Thymus (tissue), 11 donors: ENCODE data around the gene RUNX3. TPM values are rescaled to one million over a fixed set of nuclear protein-coding genes. Genes with fewer than 3 reads are reported as not detected.

Experiments
- DNase-seq, 9 donors: peaks; one replicate each; pipeline ENCODE4 v3.0.0-alpha.2; 2013; ENCODE audit warnings: low spot score in 9 of 9, low read depth in 6 of 9, missing footprints in 1 of 9
- H3K27ac ChIP-seq, 2 donors: one replicate each; pipeline ENCODE4 v1.5.1; 2013; ENCODE audit warnings: control low read depth in 1 of 2, low read depth in 1 of 2, low read length in 1 of 2, mild to moderate bottlenecking in 1 of 2, moderate library complexity in 1 of 2
- H3K27me3 ChIP-seq, 2 donors: one replicate each; pipeline ENCODE4 v1.5.1; 2013; ENCODE audit warnings: low read length in 1 of 2; ENCODE audit not compliant: control insufficient read depth in 2 of 2, insufficient read depth in 1 of 2
- H3K36me3 ChIP-seq, 2 donors: one replicate each; pipeline ENCODE4 v1.5.1; 2013; ENCODE audit warnings: low read length in 1 of 2, mild to moderate bottlenecking in 1 of 2, moderate library complexity in 1 of 2; ENCODE audit not compliant: control insufficient read depth in 2 of 2, insufficient read depth in 2 of 2
- H3K4me1 ChIP-seq, 2 donors: one replicate each; pipeline ENCODE4 v1.5.1; 2013; ENCODE audit warnings: low read length in 2 of 2; ENCODE audit not compliant: control insufficient read depth in 2 of 2, insufficient read depth in 2 of 2
- H3K4me3 ChIP-seq, 2 donors: one replicate each; pipeline ENCODE4 v1.5.1; 2013; ENCODE audit warnings: low read length in 2 of 2, control low read depth in 1 of 2, mild to moderate bottlenecking in 1 of 2
- H3K9me3 ChIP-seq, 2 donors: one replicate each; pipeline ENCODE4 v1.5.1; 2013; ENCODE audit warnings: low read length in 1 of 2, mild to moderate bottlenecking in 1 of 2; ENCODE audit not compliant: control insufficient read depth in 2 of 2, insufficient read depth in 1 of 2
- WGBS: extraction: QIAGEN DNeasy Blood & Tissue Kit; methylation state at CpG from one replicate; pipeline ENCODE4 v1.1.7; 2013; 5-methylcytosine and 5-hydroxymethylcytosine counted together
- polyA plus RNA-seq: library from polyadenylated mRNA; stranded (reverse); fragments of 200-250 nt; gene quantifications from one replicate; pipeline ENCODE4 v1.2.3, GENCODE V29; 2013
- total RNA-seq: library from RNA; stranded (reverse); fragments of 120-200 nt; gene quantifications from one replicate; pipeline ENCODE4 v1.2.4, GENCODE V29; 2013
- donor health status: healthy.

Gene RUNX3
- total and polyA plus RNA-seq, 2 donors = 4.9 to 13.6 TPM

DNA sequence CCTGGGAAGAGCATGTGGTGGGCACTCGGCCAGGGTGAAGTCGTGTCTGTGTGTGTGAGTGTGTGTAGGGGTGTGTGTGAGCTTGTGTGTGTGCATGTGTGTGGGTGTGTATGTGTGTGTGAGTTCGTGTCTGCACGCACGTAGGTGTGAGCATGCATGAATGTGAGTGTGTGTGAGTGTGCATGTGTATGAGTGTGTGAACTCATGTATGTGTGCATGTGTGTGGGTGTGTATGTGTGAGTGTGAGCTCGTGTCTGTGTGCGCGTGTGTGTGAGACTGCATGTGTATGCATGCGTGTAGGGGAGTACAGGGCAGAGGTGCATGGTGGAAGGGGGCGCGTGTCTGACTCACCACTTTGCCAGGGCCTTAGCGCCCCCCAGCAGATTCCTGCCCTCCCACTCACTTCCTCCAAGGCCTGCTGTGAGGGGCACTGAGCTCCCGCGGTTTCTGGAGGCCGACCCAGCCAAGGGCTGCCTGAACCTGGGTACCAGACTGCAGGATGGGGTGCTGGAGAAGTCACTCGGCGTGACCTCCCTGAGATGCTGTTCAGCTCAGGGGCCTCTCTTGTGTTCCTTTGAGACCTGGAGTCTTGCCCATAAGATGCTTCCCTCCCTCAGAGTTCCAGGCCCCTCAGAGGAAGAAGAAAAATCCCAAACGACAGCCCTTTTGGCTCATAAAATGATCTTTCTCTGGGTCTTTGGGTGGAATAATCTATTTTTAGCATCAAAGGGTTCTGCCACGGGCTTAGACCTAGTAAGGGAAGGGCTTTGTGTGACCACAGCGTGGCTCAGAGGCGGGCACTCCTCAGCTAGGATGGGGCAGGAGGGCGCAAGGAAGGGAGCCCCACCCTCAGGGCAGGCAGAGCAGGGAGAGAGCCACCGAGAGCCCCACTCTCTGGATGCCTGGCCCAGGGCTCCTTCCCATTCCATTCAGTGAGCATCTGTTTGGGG, 41.1 kb upstream of the RUNX3 start:
- no peaks in the 10 kb centered on the region for H3K27me3 ChIP-seq
- H3K4me1 ChIP-seq = peaks cover 5 to 46% of the 10 kb centered on the region in 2 donors
- peaks cover 1 to 11% of the 10 kb centered on the region in 2 donors for H3K9me3 ChIP-seq
- no peak overlapping the region for H3K4me3 ChIP-seq
- no peak for DNase-seq
- 59% methylated on average over 23 of the region's 23 CpGs for WGBS
- H3K27ac ChIP-seq = no peak overlapping the region
- H3K36me3 ChIP-seq = no peaks in the 10 kb centered on the region

DNA sequence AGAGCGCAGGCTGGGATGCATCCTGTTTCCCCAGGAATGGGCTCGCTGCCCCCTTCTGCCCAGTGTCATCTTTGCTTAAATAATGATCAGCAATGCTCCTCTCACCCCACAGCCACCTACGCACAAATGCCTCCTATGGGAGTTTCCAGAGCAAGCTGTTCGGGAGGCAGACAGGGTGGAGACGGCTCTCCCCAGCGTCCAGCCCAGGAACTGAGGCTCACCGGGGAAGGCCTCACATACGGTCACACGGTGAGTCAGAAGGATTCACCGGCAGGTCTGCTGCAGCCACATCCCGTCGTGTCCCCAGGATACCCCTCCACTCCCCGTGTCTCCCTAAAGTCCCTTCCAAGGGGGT, 40.3 kb upstream of the RUNX3 start:
- Histone ChIP-seq H3K27me3 (no peaks in the 10 kb centered on the region), H3K27ac (no peak overlapping the region), H3K4me1 (peaks cover 5 to 54% of the 10 kb centered on the region in 2 donors), H3K4me3 (no peak overlapping the region), H3K36me3 (no peaks in the 10 kb centered on the region), H3K9me3 (peaks cover 1 to 9% of the 10 kb centered on the region in 2 donors)
- no peak for DNase-seq
- WGBS = 97% methylated on average over 13 of the region's 13 CpGs

DNA sequence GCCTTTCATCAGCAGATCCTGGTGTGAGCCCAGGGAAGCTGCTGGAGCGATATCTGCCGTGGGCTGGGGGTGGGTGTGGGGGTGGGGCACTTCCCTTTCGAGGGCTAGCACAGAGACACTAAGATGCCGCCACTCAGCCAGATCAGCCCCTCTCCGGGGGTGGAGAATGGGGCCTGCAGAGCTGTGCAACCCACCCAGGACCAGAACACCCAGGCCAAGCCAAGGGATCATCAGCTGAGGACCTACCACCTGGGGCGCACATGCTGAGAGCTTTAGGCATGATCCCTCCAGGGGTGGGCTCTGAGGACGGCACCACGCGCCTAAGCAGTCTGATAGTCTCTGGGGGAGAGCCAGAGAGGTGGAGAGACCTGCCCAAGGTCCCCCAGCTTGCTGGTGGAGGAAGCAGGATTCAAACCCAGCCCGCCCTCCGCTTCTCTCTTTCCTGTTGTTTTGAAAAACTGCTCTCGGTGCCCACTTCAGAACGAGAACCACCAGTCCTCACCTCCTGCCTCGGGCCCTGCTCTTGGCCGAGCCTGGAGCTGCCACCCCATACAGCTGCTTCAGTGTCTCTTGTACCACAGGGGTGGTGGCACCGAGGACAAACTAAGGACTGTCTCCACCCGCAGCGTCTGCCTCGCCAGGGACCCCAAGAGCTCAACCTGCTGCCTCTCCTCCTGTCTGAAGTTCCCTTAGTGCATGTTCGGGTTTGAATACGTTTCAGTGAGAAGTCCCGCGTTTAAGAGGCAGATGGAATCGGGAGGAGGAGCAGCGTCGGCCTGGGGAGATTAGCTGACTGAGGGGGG, 39.7 kb upstream of the RUNX3 start:
- Histone ChIP-seq H3K4me1 (peaks cover 6 to 60% of the 10 kb centered on the region in 2 donors), H3K4me3 (no peak overlapping the region), H3K9me3 (peaks cover 1 to 4% of the 10 kb centered on the region in 2 donors), H3K27me3 (no peaks in the 10 kb centered on the region), H3K27ac (no peak overlapping the region), H3K36me3 (no peaks in the 10 kb centered on the region)
- no peak for DNase-seq
- WGBS = 80% methylated on average over 26 of the region's 26 CpGs

DNA sequence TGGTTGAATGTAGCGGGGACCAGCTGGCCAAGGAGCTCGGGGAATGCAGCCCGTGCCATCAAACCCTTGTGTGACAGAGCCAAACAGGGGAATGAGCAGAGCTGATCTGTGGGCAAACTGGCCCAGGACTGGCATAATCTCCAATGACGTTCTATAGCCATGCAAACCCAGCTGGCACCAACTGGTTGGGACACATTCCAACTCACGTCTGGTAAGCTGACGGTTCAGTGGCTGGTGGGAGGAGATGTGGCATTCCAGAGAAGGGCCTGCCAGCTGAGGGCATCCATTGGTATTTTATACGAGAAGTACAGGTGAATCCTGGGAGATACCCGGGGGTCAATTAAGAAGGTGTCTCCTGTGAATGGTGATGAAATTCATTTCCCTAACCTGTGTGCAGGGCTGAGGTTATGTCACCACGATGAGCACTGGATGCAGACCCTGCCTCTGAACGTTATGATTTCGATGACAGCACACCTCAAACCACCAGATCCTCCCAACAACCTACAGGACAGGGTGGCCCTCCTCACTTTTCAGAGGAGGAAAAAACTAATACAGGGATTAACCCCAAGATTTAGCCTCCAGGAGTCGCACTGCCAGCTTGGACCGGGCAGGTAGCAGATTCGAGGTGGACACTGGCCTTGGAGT, 39.0 kb upstream of the RUNX3 start:
- 84% methylated on average over 14 of the region's 14 CpGs for WGBS

GRCh38 chr1:24967962-24968361, 37.9 kb upstream of the RUNX3 start:
- Histone ChIP-seq H3K27ac (no peak overlapping the region), H3K36me3 (no peaks in the 10 kb centered on the region), H3K4me3 (no peak overlapping the region), H3K27me3 (peaks cover 0 to 2% of the 10 kb centered on the region in 2 donors), H3K4me1 (peaks cover 18 to 78% of the 10 kb centered on the region in 2 donors), H3K9me3 (no peaks in the 10 kb centered on the region)
- 97% methylated on average over 6 of the region's 6 CpGs for WGBS
- no peak for DNase-seq

More for the DNA sequence above, 39.0 kb upstream of the RUNX3 start:
- H3K4me3 ChIP-seq = no peak overlapping the region
- H3K27ac ChIP-seq = no peak overlapping the region
- H3K4me1 ChIP-seq = peaks cover 11 to 67% of the 10 kb centered on the region in 2 donors
- peaks cover under 1 to 2% of the 10 kb centered on the region in 2 donors for H3K9me3 ChIP-seq
- no peaks in the 10 kb centered on the region for H3K27me3 ChIP-seq
- DNase-seq = no peak
- H3K36me3 ChIP-seq = no peaks in the 10 kb centered on the region

DNA sequence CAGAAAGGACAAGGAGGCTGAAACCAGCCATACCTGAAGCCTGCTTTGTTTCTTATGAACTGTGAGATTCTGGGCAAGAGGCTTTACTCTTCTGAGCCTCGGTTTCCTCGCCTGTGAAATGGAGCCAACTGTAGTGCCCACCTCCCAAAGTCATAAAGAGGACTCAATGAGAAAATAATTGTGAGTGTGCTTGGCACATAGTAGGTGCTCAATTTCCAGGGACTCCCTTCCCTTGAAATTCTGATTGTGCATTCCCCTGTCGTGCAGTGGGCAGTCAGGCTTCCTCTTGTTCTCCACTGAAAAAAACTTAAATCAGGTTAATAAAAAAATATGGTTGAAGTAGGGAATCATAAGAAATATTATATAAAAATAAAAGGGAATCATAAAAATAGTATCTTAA, 37.5 kb upstream of the RUNX3 start:
- H3K27me3 ChIP-seq = peaks cover 0 to 2% of the 10 kb centered on the region in 2 donors
- H3K27ac ChIP-seq = no peak overlapping the region
- DNase-seq = no peak
- 97% methylated on average over 3 of the region's 3 CpGs for WGBS
- H3K4me1 ChIP-seq = peaks cover 18 to 79% of the 10 kb centered on the region in 2 donors
- H3K9me3 ChIP-seq = no peaks in the 10 kb centered on the region
- no peak overlapping the region for H3K4me3 ChIP-seq
- H3K36me3 ChIP-seq = no peaks in the 10 kb centered on the region

- Histone ChIP-seq H3K27me3 (peaks cover 0 to 2% of the 10 kb centered on the region in 2 donors), H3K36me3 (no peaks in the 10 kb centered on the region), H3K4me3 (no peak overlapping the region), H3K27ac (no peak overlapping the region), H3K9me3 (no peaks in the 10 kb centered on the region), H3K4me1 (peaks cover 18 to 75% of the 10 kb centered on the region in 2 donors)
- 94% methylated on average over 8 of the region's 8 CpGs for WGBS
- DNase-seq = no peak
Measured at GRCh38 chr1:24966724-24967346, 36.8 kb upstream of the RUNX3 start.

DNA sequence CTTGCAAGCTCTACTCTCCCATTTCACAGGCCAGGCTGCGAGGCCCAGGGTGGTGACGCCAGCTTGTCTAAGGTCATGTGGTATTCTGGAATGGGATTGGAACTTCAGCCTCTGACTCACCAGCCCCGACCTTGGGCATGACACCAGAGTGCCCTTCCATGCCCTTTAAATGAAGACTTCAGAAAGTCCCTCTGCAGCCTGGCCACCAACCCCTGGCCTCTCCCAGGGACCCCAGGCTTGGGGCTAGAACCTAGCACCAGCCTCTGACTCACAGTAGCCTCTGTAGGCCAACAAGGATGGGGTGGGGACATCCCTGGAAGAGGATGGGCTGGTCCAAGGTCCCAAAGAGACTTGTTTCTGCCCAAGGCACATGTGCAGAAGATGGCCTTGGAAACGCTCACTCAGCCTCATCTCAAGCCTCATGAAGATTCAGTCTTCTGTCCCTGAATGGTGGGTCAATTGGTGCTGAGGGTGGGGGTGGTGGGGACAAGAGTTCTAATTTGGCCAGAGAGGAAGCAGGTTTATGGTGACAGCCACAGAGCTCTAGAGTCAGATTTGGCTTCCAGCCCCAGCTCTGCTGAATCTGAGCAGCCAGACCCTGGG, 36.1 kb upstream of the RUNX3 start:
- H3K4me3 ChIP-seq = no peak overlapping the region
- no peaks in the 10 kb centered on the region for H3K36me3 ChIP-seq
- WGBS = 97% methylated on average over 4 of the region's 4 CpGs
- H3K4me1 ChIP-seq = peaks cover 13 to 69% of the 10 kb centered on the region in 2 donors
- H3K27me3 ChIP-seq = peaks cover 0 to 2% of the 10 kb centered on the region in 2 donors
- H3K27ac ChIP-seq = no peak overlapping the region
- H3K9me3 ChIP-seq = no peaks in the 10 kb centered on the region
- no peak for DNase-seq
